GM19467 (cell line): ENCODE measurements around the gene DGKI.
A peak's percentile ranks its signal among the peaks of the same experiment; 100 is the strongest.

Source experiments
- ATAC-seq: cut with Tn5 transposase; IDR thresholded peaks from one replicate; pipeline ENCODE4 v1.9.1; 2021; ENCODE audit warnings: mild to moderate bottlenecking, moderate library complexity; ENCODE audit not compliant: unreplicated experiment

The DGKI gene

DNA sequence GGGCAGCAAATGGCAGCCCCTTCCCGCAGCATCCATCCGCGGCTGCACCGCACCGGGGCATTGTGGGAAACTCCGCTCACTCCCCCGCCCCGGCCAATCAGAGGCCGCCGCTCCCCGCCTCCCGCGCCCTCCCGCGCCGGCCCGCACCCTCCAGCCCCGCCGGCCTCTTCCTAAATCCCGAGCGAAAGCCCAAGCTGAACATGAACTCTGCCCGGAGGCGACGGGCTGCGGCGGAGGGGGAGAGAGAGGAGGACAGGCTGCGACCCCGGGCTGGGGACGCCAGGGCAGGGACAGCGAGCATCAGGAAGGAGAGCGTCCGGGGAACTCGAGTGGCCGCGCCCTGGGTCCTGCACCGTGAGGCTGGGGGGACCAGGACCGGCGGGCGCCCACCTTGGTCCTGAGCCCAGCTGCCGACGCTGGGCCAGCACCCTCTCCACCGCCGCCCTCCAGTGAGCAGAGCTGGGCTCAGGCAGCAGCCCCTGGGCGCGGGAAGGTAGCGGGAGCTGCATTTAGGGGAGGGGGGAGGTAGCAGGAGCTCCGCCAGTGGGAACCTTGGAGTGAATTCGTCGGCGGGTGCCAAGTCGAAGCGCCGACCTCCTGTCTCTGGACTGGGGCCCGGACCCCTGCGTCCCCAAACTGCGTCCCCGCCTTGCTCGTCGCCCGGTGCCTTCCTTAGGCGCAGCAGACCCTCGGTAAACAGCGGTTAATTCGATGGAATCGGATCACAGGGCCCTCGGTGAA lies at the start of gene DGKI:
Gene DGKI, minus strand, starts transcription at position 148 of the 741 bp plus-strand sequence.
- no peak for ATAC-seq

DNA sequence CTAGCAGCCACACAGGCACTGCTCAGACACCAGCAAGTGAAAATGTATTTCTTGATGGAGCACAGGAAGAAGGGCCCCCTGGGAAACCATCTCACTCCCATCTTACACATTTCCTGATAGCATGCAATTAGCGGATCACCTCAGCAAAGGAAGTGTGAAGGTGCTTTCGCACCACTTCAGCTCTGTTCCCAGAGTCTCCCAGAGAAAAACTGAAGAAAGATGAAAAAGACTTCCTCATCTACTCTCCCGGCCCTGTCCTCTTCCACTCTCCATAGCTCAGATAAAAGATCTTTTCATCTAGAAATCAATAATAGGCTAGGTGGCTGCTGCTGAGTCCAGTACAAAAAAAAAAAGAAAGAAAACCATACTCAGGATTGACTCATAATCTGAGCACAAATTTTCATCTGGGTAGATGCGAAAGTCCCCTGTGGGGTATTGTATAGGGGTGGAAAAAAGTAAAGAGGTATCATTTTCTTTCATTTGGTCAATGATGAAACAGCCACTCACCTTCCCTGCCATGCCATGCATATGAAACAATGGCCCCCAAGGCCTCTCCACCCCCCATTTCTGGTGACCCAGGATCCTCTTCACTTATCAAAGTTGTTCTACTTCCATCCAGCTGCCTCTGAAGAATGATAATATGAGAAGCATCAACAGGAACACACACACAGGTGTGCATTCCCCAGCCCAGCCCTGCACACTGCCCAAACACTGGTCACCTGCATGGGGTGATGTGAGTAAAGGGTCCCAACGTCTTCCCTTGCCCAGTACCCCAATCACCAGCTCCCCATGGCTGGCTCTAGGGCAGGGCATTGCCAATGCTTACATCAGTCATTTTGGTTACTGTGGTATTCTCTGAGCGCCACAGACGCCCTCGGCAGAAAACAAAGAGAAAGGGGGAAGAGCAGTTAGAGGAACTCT lies 48.8 kb upstream of the DGKI start:
- peak; percentile 60 for ATAC-seq

DNA sequence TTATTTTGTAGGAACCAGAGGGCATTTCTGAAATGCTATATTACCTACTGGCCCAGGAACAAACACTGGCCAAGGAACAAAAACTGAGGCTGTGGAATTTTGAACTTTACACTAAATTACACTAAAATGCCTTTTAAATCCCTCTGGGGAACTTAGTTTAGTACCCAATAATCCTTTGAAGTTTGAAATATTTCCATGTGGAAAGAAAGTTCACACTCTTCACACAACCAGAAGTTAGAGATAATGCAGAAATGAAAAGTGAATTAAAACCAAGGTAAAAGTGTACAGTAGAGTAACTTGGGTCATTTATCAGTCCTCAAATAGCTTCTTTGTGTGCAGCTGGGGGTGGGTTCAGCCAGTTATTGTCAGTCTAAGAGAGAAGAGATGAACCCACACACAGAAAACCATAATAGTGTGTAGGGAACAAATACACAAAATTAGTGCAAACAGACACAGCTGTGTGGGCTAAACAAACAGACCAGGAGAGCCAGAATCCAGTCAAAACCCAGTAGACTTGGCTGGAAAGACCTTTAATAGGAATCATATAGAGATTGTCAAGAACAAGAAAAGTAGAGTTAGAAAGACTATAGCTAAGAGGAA lies 46.5 kb upstream of the DGKI start:
- no peak for ATAC-seq

DNA sequence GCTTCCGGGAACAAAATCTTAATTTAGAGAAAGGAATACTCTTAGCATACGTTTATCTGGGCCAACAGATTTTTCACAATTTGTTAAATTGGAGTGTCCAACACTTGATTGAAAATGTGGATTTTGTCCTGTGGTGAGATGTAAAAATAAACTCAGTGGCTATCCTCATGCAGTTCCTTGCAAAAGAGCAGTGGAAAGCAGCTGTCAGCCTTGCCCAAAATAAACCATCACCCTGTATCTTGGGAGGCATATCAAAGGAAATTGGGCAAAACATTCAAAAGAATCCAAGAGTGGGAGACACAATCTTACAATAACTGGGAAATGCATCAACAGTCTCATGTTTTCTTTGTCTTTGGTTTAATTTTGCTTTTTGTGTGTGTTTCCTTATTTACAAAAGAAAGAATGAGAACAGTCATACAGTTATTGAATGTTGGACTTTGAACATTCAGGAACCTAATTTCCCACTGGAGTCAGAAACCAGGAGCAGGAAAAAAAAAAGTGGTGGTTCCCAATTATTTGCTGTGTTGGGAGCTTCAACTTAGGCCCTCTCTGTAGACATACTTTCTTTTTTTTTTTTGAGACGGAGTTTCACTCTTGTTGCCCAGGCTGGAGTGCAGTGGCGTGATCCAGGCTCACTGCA lies 44.4 kb upstream of the DGKI start:
- no peak for ATAC-seq

DNA sequence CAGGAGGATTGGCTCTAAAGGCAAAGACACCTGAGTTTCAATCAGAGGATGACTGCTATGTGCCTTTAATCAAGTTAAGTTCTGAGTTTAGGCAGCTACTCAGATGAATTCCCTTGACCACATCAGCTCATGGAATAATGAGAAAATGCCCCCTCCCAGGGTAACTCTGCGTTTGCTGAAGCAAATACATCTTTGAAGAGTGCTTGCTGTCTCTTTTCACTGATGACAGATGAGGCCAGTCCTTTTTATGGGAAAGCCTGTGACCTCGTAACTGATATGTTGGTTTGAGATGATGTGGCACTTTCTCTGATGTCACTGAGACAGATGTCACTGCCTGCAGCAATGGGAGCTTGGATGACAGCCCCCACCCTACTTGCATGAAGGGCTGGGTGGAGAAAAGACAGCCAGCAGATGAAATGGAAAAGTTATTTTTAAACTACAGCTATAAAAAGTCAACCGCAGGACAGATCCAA lies 43.7 kb upstream of the DGKI start:
- ATAC-seq, result no peak

DNA sequence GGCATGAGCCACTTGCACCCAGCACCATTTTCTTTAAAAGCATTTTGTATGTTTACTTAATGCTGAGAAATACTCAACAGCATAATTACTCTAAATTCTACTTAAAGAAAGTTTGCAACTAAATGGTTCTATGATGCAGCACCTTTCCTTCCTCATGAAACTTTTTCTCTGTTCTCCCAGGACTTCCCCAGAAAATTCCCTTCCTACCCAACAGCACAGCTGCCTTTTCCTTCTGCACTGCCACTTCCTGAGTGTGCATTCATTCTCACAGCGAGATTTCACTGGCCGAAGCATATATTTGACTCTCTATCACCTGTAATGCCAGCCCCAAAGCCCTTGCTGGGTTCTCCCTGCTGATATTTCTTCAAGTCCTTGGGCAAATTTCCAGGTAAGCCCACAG lies 41.5 kb upstream of the DGKI start:
- ATAC-seq, result no peak

DNA sequence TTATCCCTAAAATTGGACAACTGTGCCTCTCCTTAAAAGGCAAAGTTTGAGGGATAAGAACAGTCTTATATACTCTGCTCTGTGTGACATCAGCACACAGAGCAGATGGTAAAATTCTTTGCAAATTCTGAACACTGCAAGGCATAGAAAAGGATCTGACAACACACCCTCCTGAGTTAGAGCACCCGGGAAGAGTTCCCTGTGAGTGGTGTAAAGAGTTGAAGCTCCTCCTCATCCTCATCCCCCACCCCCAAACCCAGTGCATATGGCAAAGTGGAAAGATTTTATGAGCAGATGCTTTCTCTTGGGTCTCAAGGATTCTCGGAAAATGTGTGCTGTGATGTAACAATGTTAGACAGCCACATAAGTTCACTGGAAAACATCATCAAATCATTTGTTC lies 40.0 kb upstream of the DGKI start:
- ATAC-seq, result no peak

DNA sequence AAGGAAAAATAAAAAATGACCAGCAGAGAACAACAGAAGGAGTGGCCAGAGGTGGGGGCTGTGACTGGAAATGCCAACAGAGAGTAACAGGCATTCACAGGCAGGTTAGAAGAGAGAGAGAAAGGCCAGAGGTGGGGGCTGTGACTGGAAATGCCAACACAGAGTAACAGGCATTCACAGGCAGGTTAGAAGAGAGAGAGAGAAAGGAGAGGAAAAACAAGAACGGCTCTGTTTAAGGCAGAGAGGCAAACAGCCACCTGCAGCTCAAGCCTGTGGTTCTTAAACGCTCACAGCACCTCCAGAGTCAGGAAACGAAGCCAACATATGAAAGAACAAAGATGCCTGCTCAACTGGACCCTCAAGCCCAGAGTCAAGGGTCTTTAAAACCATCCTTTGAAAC lies 39.5 kb upstream of the DGKI start:
- ATAC-seq, result no peak

DNA sequence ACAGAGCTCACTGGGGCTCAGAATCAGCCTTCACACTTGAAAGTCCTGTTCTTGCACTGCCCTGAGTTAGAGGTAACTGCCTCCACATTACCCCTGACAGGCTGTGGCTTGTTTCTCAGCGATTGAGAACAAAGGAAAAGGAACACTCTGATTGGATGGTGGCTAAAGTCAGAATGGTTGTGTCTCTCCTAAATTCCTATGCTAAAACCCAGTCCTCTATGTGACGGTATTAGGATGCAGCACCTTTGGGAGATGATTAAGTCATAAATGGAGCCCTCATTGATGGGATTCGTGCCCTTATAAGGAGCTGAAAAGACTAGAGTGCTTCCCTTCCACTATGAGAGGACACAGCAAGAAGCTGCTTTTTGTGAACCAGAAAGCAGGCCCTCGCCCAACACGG lies 38.9 kb upstream of the DGKI start:
- ATAC-seq, result no peak

DNA sequence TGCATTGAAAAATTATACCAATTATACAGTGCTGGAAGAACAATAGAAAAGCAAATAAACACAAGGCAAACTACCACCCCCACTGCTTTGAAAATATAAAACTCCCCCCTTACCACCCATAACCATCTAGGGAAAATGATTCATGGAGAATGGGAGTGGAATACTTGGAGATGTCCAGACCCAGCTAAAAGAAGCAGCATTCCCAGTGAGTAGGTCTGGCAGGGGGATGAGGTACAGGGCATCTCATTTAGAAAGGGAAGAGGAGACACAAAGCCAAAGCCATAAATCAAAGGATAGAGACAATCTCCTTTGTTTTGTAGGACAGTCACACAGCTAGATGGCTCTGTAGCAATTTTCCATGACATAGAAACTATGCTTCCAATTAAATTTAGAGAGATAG lies 36.0 kb upstream of the DGKI start:
- no peak for ATAC-seq

DNA sequence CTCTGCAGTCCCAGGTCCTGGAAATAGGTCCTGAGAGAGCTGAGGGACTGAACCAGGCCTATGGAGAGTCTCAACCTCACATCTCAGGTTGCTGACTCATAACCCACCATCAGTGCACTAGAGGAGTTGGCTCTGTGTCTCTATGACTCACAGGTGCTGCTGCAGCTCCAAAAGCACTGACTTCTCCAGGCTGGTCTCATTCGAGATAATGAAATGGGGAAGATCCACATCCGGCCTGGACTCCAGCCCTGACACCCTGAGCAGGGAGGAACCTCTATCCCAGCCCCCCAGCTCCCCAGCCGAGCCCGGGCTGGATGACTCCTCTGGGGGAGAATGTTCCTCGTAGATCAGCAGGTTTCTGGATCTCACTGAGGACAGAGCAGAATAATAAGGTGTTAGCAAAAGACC lies 35.5 kb upstream of the DGKI start:
- peak; percentile 60 for ATAC-seq

DNA sequence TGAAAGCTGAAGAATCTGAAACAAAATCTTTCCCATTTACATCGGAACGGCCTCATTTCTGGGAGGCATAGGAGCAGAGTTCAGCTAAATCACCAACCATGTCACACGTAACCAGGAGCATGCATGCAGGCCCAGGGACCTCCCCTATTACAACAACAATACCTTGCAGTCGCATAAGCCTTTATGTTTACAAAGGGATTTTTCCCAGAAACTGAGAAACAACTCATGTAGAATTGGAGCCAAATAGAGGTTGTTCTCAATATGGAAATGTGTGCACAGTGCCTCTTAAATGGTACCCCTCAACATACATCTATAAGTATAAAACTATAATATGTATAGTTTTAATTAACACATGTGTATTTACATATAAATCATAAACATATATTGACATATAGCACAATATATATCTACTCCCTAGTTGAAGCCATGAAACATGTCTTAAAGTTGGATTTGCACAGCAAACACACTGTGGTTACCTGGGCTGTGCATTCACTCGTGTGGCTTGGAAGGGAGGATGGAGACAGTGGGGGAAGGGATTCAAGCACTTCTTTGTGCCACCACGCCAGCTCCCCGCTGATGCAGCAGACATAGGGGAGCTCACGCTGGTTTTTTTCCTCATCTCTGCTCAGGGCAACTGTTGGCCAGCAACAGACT lies 35.0 kb upstream of the DGKI start:
- ATAC-seq, result no peak

DNA sequence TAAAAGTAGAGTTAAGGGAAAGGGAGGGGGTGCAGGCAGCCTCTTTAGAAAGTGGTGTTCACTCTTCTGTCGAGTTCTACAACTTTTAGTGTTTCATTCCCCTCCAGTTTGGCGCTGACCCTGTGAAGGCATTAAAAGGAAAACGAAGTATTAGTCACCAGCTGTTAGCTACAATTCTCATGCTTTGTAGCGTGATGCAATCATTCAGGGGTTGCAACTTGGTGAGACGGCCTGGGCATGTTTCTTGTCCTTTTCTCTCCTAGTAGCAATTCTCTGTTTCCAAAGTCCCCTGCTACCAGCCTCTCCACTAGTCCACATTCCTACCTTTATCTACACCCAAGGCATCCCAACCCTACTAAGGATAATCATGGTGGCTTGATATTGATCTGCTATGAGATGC lies 33.7 kb upstream of the DGKI start:
- ATAC-seq, result no peak

DNA sequence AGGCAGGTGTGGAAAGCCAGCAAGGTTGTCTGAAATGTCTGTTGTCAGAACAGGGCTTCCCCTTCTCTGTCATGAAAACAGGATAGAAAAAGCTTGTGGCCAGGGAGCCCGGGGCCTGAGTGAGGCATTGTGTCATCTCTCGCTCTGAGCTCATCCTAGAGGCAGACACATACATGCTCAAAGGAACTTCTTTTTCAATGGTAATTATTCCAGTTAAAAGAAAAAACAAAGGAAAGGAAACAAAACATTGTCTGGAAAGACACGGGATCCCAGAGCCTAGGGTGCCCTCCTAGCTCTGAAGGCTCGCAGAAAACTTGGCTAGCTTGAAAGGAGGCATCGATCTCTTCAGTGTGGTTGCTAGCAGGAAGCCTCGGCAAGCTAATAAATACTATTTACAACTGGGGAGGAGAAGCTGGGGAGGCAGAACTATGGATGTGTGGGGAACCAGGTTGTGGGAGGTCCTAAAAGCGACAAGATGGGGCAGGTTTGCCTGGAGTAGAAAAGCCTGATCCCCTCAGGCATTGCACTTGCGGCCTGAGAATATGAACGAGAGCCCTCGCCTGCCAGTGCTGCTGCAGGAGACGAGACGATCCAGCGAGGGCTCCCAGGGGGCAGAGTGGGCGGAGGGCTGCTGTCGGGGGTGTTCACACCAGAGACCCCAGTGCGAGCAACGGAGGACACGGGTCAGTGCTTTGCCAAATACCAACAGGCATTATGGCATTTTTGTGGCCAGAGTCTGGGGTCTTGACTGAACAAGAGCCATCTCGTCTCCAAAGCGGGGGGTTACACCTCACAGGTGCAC lies 32.8 kb upstream of the DGKI start:
- no peak for ATAC-seq

DNA sequence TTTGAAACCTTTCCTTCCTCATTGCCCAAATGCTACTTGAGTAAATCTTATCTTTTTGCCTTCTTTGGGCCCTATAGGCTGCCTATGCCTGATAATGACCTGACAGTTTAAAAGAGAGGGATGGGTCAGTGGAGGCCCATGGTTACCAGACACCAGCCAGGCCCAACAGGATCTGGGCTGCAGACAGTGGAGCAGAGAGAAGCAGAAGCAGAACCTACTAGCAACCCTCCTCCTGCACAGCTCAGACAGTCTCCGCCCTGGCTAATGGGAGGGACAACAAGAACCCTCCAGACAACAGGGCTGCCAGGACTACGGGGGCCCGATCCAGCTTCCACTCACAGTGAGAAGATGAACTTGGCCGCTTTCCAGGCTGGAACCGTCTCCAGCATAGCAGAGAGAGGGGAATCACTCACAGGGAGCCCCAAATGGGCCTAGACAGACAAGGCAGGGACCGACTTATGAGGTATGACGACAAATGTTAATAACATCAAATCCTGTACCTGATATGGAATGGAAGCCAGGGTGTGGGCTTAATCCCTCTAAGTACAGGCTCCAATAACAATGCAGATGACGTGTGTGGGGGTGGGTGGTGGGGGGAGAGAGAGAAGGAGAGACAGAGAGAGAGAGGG lies 31.7 kb upstream of the DGKI start:
- no peak for ATAC-seq

DNA sequence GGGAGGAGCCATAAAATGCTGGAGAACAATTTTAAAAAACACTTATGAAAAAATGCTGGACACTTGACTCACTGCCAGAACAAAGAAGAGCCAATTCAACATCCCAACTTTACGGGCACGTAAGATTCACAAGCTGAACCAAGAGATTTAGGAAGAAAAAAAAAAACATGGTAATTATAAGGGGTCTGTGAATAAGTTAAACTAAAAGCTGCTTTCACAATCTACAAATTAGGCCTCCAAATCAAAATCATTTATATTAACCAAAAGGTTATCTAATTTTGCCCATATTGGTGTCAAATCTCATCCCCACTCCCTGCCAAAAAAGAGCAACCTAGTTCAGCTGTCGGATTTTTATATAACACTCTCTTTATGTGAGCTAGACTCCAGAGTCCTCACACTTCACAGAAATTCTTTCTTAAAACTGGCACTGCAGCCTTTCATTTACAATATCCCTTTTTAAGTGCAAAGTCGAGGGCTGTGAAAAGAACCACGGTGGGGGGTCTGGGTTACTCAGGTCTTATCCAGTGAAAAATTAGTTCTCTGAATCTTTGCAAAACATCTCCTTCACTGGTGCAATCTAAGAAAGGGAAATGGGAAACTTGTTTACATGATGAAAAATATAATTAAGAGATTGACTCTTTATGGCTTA lies 30.4 kb upstream of the DGKI start:
- ATAC-seq, result no peak

DNA sequence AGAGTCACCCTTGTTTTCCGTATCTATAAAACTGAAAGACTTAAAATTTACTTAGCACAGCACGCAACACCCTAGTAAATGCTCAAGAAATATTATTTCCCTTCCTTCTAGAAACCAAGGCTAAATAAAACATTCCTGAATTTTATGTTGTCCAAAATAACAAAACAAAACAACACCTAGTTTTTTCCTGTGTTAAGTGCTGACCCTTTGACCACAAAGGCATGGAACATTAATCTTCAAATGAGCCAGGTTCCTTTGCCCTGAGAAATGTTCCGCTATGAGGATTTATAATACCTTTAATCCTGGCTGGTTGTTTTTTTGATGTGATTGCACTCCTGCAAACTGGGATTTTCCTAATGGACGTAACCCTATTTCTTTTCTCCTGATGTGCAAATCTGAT lies 29.0 kb upstream of the DGKI start:
- ATAC-seq, result no peak

DNA sequence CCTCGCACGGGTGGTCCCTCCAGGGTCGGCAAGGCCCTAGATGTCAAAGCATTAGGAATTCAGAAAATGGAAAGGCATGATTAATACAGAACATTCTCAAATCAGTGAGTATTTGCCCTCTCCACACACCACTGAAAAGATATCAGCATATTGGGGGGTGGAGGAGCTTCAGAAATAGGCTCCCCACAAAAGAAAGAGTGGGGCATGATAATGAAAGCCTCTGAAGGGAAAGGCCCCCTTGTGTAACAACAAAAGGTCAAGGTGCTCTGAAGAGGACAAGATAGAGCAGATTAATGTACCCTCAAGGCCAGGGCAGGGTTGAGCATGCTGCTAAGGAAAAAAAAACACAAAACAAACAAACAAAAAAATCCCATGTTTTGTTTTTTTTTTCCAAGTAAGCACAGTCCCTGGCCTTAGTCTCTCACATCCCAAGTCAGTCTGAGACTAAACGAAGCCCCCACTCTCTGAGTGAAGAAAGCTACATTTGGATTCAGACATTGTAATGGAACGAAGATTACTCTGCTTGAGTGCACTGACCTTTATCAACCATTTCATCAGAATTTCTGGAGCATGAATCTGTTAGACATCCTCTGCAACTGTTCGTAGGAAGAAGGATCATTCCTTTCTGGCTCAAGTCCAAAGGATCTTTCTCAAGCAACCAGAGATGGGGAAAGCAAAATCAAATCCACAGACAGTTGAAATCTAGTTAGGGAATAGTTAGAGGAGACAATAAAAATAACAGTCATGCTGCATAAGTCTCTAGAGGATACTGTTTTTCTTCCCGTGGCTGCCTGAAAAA lies 27.4 kb upstream of the DGKI start:
- no peak for ATAC-seq
